Osteoblast (primary cell): Measurements from ENCODE around the gene NCAPG2. TPM values are rescaled to one million over a fixed set of nuclear protein-coding genes. Genes with fewer than 3 reads are reported as not detected.
A peak's percentile ranks its signal among the peaks of the same experiment; 100 is the strongest.

Experiments used
- DNase-seq: peaks from one replicate; pipeline ENCODE4 v3.0.0; 2011; ENCODE audit warnings: low spot score, mixed read lengths; ENCODE audit not compliant: insufficient read length; ENCODE audit errors: missing footprints
- H2AFZ ChIP-seq: 2 replicates; pipeline ENCODE4 v1.6.0; 2011; ENCODE audit warnings: mild to moderate bottlenecking, low read length
- H3K27ac ChIP-seq: 2 replicates; pipeline ENCODE4 v1.5.1; 2011; ENCODE audit warnings: mild to moderate bottlenecking, low read depth, low read length, moderate library complexity
- H3K27me3 ChIP-seq: 2 replicates; pipeline ENCODE4 v1.6.0; 2012; ENCODE audit warnings: mild to moderate bottlenecking, control low read depth, inconsistent platforms, low read length, moderate library complexity; ENCODE audit not compliant: insufficient read depth
- H3K36me3 ChIP-seq: 2 replicates; pipeline ENCODE4 v1.5.1; 2011; ENCODE audit warnings: mild to moderate bottlenecking, low read length, control low read depth, moderate library complexity; ENCODE audit not compliant: insufficient read depth
- H3K4me1 ChIP-seq: 2 replicates; pipeline ENCODE4 v1.5.1; 2011; ENCODE audit warnings: mild to moderate bottlenecking, low read length, control low read depth, moderate library complexity; ENCODE audit not compliant: insufficient read depth
- H3K4me2 ChIP-seq: 2 replicates; pipeline ENCODE4 v1.6.0; 2011; ENCODE audit warnings: mild to moderate bottlenecking, low read length; ENCODE audit not compliant: insufficient read depth
- H3K4me3 ChIP-seq: fragments of 200-600 bp; sonication (generic); 3 replicates; pipeline ENCODE4 v1.5.1; 2012; ENCODE audit warnings: mild to moderate bottlenecking, low read length, inconsistent platforms; ENCODE audit not compliant: insufficient read depth
- H3K79me2 ChIP-seq: 2 replicates; pipeline ENCODE4 v1.6.0; 2012; ENCODE audit warnings: mild to moderate bottlenecking, low read length, control low read depth, inconsistent platforms; ENCODE audit not compliant: insufficient read depth
- H3K9me3 ChIP-seq: 2 replicates; pipeline ENCODE4 v1.5.1; 2011; ENCODE audit warnings: low read depth, low read length, control low read depth
- H4K20me1 ChIP-seq: 2 replicates; pipeline ENCODE4 v1.6.0; 2012; ENCODE audit warnings: mild to moderate bottlenecking, low read length, control low read depth; ENCODE audit not compliant: insufficient read depth
- CTCF ChIP-seq: IDR thresholded peaks from 2 replicates; pipeline ENCODE4 v1.5.1; 2011; ENCODE audit warnings: mild to moderate bottlenecking, low read depth, low read length, moderate library complexity; ENCODE audit errors: extremely low read depth
- total RNA-seq: library from RNA; depleted of rRNA; stranded (reverse); fragments of >200 nt; gene quantifications from 2 replicates; pipeline ENCODE4 v1.2.3, GENCODE V29; 2012

NCAPG2 gene
- total RNA-seq, 1 donor: 8.0 TPM

DNA sequence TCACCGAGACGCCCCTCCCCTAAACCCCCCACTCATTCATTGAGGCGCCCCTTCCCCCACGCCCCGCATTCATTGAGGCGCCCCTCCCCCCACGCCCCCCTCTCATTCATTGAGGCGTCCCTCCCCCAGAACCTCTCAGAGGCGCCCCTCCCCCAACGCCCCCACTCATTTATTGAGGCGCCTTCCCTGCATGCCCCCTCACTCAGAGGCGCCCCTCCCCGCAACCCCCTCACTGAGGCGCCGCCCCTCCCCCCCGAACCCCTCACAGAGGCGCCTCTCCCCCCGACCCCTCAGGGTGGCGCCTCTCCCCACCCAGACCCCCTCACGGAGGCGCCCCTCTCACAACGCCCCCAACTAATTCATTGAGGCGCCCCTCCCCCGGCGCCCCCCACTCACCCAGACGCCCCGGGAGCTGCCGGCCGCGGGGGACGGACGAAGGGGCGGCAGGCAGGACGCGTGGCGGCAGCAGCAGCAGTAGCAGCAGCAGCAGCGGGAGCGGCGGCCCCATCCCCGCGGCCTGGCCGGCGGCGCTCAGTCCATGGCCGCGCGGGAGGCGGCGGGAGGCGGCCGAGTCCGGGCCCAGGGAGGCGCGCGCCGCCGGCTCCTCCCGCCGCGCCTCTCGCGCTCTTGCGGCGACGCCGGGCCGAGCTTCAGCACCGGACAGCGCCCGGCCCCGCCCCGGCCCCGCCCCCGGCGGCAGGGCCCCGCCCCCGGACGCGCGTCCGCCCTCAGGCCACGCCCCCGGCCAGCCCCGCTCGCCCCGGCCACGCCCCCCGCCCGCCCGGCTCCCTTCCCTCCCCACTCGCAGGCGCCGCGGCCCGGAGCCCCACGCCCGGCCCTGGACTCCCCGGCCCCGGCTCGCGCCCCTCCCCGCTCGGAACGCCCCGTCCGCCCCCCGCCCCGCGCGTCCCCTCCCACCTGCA, 117.2 kb downstream of the NCAPG2 start, which contains the start of gene PTPRN2:
Gene PTPRN2 (minus strand): TSS at position 662 of the 923 bp plus-strand sequence.
- Histone ChIP-seq H3K27ac (no peak within 1 kb of the TSS), H3K9me3 (no peaks in the 10 kb centered on the region), H3K4me3 (peak within 1 kb of the TSS; percentile 53), H3K79me2 (no peaks in the 10 kb centered on the region), H2AFZ (no peak within 1 kb of the TSS), H3K36me3 (no peaks in the 10 kb centered on the region), H4K20me1 (no peaks in the 10 kb centered on the region), H3K27me3 (peaks cover 29% of the 10 kb centered on the region), H3K4me2 (peak within 1 kb of the TSS; percentile 39), H3K4me1 (no peaks in the 10 kb centered on the region)
- TF ChIP-seq CTCF: no peak
- peak; percentile 100 for DNase-seq

- no peaks in the 10 kb centered on the region for H3K4me1 ChIP-seq
- no peaks in the 10 kb centered on the region for H4K20me1 ChIP-seq
- H3K27me3 ChIP-seq: peaks cover 29% of the 10 kb centered on the region
- H3K9me3 ChIP-seq: no peaks in the 10 kb centered on the region
- no peak for TF ChIP-seq CTCF
- no peak overlapping the region for H3K4me3 ChIP-seq
- DNase-seq: no peak
- no peak overlapping the region for H2AFZ ChIP-seq
- H3K27ac ChIP-seq: no peak overlapping the region
- H3K79me2 ChIP-seq: no peaks in the 10 kb centered on the region
- no peak overlapping the region for H3K4me2 ChIP-seq
- H3K36me3 ChIP-seq: no peaks in the 10 kb centered on the region
Observed at GRCh38 chr7:158586499-158587161, 118.0 kb downstream of the NCAPG2 start.

DNA sequence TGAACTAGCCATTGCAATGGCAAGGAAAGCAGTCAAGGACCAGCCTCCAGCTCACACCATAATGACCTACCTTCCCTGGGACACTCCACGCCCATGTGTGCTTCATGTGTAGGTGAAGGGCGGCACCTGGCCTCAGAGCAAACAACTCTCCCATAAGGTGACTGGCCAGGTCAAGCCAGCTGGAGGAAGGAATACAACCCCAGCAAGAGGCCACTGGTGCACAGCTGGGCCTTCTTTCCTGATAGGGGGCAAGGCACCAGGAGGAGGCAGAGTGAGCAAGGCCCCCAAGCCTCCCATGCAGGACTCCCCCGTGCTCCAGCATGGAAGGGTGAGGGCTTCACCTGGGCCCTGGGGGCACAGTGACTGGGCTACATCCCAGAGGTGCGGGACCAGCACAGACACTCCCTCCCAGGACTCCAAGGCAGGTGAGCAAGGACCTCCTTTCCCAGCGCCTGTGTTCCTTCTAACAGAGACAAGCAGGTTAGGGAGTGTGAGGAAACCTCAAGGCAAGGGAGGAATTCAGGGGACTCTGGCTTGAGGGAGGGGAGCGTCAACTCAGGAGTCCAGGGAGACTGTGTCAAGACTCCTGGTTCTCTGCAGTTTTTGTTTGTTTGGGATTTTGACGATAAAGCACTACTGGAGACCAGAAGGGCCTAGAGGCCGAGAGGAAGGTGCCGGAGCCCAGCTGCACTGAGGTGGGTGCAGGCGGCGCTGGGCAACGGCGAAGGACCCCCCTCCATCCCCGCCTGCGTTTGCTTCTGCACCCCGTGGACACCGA, 118.7 kb downstream of the NCAPG2 start:
- TF ChIP-seq CTCF: no peak
- Histone ChIP-seq H3K36me3 (no peaks in the 10 kb centered on the region), H3K4me3 (no peak overlapping the region), H3K4me2 (no peak overlapping the region), H2AFZ (no peak overlapping the region), H4K20me1 (no peaks in the 10 kb centered on the region), H3K79me2 (no peaks in the 10 kb centered on the region), H3K27ac (no peak overlapping the region), H3K9me3 (no peaks in the 10 kb centered on the region), H3K4me1 (no peaks in the 10 kb centered on the region), H3K27me3 (peaks cover 29% of the 10 kb centered on the region)
- no peak for DNase-seq
